H7 (cell line): ENCODE measurements around the gene ADAMTS15. TPM values are rescaled to one million over a fixed set of nuclear protein-coding genes. Genes with fewer than 3 reads are reported as not detected.

Experiments
- DNase-seq: peaks from one replicate; pipeline ENCODE4 v3.0.0; 2012
- H3K27me3 ChIP-seq: 2 replicates; pipeline ENCODE4 v1.6.0; 2011; ENCODE audit warnings: mild to moderate bottlenecking, low read length; ENCODE audit not compliant: control insufficient read depth, insufficient read depth
- H3K36me3 ChIP-seq: replicated peaks from 2 replicates; pipeline ENCODE4 v1.5.1; 2011; ENCODE audit warnings: low read length; ENCODE audit not compliant: control insufficient read depth, insufficient read depth
- H3K4me3 ChIP-seq: 2 replicates; pipeline ENCODE4 v1.5.1; 2011; ENCODE audit warnings: low read depth, mild to moderate bottlenecking, control low read depth, low read length, moderate library complexity; ENCODE audit not compliant: insufficient read depth
- total RNA-seq: library from RNA; depleted of rRNA; stranded (reverse); fragments of >200 nt; shearing (Covaris generic); gene quantifications from 2 replicates; pipeline ENCODE4 v1.2.3, GENCODE V29; 2014

ADAMTS15 gene
- total RNA-seq, 1 experiment from 2014 or later: 1.1 TPM

DNA sequence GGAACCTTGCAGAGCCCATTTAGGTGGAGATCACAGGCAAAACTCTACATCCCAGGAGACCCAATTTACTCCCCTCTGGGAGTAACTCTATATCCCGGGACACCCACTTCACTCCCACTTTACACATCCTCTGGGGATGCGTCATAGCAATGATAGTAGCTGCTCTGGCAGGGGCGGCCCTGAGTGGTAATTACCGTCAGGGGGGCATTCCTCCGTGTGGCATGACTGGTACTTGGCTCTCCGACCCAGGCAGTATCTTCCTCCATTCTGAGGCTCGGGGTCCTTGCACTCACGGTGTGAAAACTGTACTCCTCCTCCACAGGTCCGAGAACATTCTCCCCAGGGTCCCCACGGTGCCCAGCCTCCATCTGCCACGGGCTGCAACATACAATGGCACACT lies 37.2 kb upstream of the ADAMTS15 start:
- Histone ChIP-seq H3K27me3 (peaks cover 3% of the 10 kb centered on the region; the same call in 1 of the 2 replicates), H3K36me3 (no peaks in the 10 kb centered on the region), H3K4me3 (no peak overlapping the region)
- peak; percentile 30 for DNase-seq

DNA sequence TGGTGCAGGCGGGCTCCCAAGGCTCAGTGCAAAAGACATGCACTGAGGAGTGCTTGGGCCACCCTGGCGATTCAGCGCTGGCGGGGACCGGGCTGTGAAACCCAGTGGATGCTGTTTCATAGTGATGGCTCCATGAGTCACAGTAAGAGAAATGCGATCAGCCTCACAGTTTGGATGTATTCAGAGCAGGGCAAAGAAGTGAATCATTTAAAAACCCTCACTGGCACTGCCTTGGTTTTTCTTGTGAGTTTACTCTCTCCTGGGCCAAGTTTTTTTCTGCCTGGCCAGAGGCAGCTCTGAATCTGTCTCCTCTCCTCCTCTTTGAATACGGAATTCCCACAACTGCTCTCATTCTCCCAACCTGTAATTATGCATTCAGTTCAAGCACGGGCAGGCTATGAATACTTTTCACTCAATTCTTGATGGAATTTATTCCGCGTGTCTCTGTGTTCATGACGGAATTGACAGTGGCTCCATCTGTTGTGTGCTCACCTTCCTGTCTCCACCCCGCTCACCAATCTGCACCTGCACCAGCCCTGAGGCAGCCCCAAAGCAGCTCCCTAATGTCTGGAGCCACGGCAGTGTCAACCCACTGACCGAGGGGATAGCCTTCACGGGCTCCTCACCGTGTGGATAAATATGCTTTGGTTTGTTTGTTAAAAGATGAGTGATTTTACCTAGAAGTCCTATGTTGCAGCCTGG lies 34.9 kb upstream of the ADAMTS15 start:
- Histone ChIP-seq H3K36me3 (no peaks in the 10 kb centered on the region), H3K27me3 (peaks cover 3% of the 10 kb centered on the region; the same call in 1 of the 2 replicates), H3K4me3 (no peak overlapping the region)
- DNase-seq: peak; percentile 48

DNA sequence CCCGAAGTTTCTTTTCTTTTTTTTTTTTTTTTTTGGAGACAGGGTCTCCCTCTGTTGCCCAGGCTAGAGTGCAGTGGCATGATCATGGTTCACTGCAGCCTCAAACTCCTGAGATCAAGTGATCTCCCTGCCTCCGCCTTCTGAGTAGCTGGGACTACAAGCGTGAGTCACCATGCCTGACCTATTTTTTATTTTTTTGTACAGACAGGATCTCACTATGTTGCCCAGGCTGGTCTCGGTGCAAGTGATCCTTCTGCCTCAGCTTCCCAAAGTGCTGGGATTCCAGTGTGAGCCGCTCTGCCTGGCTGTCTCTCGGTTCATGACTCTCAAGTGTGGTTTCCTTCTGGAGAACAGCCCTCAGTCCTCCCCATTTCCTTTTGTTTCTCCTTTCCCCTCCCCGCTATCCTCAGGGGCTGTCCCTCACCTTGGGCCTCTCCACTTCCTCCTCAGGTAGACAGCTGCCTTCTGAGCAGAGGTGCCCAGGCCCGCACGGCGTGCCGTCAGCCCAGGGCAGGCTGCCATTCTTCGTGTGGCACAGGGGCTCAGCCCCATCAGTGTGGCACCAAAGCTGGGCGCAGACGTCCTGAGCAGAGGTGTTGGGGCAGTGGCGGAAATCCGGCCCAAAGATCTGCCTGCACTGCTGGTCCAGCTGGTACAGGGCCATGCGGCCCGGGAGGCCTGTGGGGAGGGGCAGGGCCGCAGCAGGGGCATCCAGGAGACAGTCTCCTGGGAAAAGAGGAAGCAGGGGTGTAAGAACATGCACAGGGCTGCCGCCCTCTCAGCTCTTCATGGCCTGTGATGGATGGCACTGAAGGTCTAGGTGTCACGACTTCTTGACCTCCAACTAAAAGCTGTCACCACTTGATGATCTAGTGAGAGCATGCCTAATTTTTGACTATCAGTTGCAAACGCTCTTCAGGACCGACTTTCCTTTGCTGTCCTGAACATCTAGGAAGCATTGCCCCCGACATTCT lies 34.1 kb upstream of the ADAMTS15 start:
- peak; percentile 52 for DNase-seq
- Histone ChIP-seq H3K4me3 (no peak overlapping the region), H3K36me3 (no peaks in the 10 kb centered on the region), H3K27me3 (peaks cover 3% of the 10 kb centered on the region; the same call in 1 of the 2 replicates)

DNA sequence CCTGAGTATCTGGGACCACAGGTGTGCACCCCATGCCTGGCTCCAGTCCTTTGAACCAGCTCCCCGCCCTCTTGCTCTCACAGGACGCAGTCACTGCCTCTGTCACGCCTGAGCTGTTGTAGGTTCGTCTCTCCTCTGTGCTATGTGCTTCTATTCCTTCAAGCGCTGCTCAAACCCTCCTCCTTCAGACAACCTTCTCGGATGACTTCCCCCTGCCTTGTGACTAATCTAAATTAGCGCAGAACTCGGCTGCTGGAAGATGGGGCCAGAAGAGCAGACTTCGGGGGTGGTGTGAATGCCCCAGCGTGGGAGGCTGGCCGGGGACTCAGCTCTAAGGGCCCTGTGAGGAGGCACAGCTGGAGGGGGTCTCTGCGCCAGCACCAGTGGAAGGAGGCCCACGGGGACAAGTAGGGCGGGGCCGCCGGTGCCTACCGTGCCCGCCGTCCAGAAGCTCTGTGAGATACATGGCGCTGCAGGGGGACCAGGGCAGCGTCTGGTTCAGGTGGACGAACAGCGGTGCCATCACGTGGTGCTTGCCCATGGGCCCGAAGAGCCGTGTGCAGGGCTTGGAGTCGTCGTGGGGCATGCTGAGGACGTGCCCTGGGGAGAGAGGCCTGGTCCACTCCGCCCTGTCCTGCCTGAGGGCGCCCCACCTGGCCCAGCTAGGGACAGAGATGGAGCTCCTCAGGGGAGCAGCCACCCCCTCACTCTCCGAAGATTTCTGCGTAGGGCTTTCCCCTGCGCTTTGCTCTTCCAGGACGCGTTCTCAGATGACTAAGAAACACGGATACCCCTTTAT lies 32.5 kb upstream of the ADAMTS15 start:
- peak; percentile 63 for DNase-seq

DNA sequence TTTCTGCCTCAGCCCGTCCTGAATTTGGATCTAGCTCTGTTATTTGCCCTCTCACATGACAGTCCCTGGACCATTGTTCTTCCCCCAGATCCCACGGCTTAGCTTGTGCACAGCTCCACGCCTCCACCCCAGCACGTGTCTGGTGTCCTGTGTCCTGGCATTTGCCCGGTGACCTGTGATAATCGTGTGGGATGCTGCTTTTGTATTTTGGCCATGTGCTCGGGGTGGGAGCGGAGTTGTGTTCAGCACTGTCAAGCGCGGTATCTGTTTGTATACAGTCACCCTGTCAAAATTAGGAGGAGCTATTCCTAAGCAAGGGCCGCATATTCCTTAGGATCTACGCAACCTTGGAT lies 31.9 kb upstream of the ADAMTS15 start:
- Histone ChIP-seq H3K4me3 (no peak overlapping the region), H3K27me3 (no peaks in the 10 kb centered on the region), H3K36me3 (no peaks in the 10 kb centered on the region)
- DNase-seq: no peak

More for the DNA sequence above, 32.5 kb upstream of the ADAMTS15 start:
- H3K36me3 ChIP-seq: no peaks in the 10 kb centered on the region
- no peaks in the 10 kb centered on the region; the same call in 1 of the 2 replicates for H3K27me3 ChIP-seq
- no peak overlapping the region for H3K4me3 ChIP-seq

DNA sequence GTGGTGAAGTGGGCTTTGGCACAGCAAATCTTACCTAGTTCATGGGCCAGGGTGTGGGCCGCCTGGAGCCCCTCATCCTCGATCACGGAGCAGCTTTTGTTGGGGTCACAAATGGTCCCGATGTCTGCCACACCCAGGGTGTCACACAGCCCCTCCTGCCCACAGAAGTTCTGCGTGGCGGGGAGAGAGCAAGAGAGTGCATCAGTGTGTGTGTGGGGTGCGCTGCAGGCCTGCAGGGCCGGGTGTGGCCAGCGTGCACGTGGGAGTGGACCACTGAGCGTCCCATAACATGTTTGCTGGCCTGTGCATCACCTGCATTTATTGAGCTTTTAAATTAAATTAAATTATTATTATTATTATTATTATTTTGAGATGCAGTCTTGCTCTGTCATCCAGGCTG lies 31.5 kb upstream of the ADAMTS15 start:
- DNase-seq: peak; percentile 26
- Histone ChIP-seq H3K36me3 (no peaks in the 10 kb centered on the region), H3K4me3 (no peak overlapping the region), H3K27me3 (no peaks in the 10 kb centered on the region)

DNA sequence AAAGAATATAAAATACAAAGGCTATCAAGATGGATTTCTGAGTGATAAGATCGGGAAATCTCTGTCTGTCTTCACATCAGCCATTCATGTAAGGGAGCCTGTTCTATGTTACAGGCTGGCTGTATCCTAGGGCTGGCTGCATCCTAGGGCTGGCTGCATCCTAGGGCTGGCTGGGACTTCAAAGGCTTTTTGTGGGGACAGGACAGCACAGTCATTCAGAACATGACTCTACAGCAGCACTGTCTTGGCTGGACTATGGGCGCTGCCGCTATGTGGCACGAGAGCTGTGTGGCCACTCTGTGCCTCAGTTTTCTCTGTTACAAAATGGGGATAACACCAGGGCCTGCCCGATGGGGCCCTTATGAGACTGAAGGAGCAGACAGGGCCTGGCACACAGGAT lies 30.2 kb upstream of the ADAMTS15 start:
- DNase-seq: peak; percentile 13
- no peaks in the 10 kb centered on the region for H3K36me3 ChIP-seq
- H3K27me3 ChIP-seq: no peaks in the 10 kb centered on the region
- no peak overlapping the region for H3K4me3 ChIP-seq

DNA sequence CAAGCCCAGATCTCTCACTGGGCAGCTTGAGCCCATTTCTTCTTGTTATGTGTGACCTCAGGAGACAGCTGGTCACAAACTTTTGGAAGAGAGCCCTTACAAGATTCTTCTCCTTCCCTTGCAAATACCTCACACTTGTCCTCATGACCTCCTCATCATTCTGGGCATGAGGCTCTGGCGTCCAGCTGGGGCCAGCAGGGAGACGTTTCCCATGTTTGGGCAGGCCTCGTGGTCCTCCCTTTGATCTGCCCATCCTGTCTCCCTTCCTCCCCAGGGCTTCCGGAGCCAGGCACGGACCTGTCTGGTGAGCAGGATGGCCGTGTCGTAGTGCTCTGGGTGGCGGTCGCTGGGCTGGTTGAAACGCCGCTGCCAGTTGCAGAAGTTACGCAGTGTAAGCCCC lies 29.7 kb upstream of the ADAMTS15 start:
- H3K4me3 ChIP-seq: no peak overlapping the region
- peak; percentile 20 for DNase-seq
- H3K36me3 ChIP-seq: no peaks in the 10 kb centered on the region
- no peaks in the 10 kb centered on the region for H3K27me3 ChIP-seq

DNA sequence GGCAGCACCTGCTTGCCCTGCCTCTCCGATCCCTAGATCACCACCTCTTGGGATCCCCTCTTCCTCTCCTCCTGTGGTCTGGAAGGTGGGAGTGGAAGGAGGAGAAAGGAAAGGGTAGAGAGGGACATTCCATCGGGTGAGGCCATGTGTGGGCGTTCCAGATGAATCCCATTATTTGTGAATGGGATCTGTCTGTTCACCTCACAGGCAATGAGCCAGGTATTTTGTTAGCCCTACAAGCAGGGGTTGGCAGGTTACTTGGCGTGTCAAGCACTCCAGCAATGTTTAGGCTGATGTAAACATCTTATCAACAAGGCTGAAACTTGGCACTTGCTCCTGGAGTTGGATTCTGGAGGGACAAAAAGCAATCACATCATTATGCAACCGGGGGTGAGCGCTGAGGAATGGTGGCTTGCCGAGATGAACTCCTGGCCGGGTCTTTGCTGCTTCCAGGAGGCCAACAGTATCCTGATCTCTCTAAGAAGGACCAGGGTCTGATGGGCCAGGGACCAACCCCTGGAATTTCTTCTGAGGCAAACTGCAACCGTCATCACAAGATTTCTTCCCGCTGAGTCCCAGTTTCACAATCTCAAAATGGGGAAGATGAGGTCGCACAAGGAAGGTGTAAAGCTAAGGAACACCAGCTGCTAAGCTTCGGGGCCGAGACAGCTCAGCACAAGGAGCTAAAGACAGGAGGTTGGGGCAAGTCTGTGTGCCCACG lies 27.8 kb upstream of the ADAMTS15 start:
- H3K27me3 ChIP-seq: peaks cover 2% of the 10 kb centered on the region
- no peak overlapping the region for H3K4me3 ChIP-seq
- no peaks in the 10 kb centered on the region for H3K36me3 ChIP-seq
- peak; percentile 15 for DNase-seq

DNA sequence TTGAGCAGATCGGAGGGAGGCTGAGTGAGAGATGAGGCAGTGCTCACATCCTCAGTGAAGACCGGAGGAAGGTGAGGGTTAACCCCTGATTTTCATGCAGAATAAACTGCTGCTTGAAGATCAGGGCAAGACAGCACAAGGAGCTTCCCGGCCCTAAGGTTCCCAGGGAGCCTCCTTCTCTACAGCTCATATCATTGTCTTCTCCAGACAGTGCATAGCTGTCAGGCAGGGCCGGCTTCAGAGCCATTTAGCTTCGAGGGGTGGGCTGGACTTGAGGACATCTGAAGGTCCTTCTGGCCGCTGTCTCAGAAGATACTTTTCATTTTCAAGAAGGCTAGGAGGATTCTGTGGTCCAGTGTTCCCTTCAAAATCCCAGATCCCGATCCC lies 27.3 kb upstream of the ADAMTS15 start:
- H3K4me3 ChIP-seq: no peak overlapping the region
- peaks cover 5% of the 10 kb centered on the region for H3K27me3 ChIP-seq
- peak; percentile 19 for DNase-seq
- no peaks in the 10 kb centered on the region for H3K36me3 ChIP-seq

DNA sequence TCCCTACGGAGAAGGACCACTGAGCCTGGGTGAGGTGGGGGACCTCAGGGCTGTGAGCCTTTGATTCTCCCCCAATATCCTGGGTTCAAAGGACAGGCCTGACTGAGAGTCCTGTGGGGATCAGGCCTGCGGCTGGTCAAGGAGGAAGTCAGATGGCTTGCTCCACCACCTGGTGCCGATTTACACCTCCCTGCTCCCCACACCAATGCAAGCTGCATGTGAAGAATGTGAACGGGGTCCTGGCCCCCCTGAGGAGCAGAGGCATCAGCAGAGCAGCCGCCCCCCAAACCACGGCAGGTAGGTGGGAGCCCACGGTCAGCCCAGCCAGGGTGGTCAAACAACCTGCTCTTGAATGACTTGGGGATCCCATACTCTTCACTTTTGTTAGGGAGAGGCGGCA lies 26.7 kb upstream of the ADAMTS15 start:
- Histone ChIP-seq H3K4me3 (no peak overlapping the region), H3K27me3 (peaks cover 11% of the 10 kb centered on the region), H3K36me3 (no peaks in the 10 kb centered on the region)
- peak; percentile 22 for DNase-seq

DNA sequence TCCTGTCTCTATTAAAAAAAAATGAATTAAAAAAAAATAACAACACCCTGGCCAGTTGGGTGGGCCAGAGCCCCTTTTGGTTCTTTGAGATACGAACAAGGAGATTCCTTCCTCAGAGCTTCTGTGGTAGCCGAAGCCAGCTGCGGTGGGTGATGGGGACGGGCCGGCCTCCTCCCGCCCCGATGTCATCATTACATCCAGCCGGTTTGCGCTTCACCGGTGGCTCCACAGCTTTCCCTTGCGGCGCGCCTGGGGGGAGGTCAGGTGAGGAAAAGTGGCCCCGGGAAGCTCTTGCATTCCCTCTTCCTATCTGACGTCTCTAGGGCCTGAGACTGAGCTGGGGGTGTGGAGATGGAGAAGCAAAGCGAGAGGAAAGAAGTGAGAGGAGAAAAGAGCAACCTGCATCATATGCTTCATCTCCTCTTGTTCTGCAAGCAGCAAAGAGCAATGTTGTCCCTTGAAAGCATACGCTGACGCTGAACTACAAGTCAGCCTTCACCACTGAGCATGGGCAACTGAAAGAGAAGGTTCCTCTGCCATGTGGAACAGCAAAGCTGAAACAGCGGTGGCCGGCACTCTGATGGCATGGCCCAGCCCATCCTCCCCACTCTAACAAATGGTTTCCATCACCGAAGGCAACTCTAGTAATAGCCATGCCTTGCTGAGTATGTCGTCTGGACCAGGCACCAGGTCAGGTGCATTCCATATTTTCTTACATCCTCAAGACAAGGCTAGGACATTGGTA lies 26.0 kb upstream of the ADAMTS15 start:
- no peak overlapping the region for H3K4me3 ChIP-seq
- peaks cover 18% of the 10 kb centered on the region for H3K27me3 ChIP-seq
- DNase-seq: peak; percentile 39
- no peaks in the 10 kb centered on the region for H3K36me3 ChIP-seq

DNA sequence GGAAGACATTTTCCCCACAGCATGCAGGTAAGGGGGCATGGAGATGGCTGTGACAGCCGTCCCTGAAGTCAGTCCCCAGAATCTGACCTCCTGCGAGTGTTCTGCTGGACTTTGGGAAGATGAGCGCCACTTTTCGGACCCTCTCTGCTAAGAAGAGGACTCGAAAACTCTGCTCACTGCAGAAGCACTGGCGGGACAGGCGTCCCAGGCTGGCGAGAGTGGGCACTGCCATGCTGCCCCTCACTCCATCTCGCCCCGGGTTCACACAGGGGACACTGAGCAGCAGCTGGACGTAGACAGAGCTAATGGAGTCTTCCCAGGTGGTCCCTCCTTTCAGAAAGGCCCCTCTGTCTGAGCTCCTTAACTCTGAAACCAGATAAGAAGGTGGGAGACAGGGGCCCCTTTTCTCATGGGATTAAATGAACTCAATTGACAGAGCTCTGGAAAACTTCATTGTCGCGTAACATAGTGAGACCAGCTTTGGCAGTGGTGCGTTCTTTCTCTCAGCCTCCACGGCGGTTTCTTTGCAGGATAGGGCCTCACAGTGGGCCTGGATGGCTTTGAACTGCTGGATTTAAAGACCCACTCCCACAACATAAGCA lies 24.8 kb upstream of the ADAMTS15 start:
- H3K27me3 ChIP-seq: peaks cover 29% of the 10 kb centered on the region
- peak; percentile 18 for DNase-seq

More for the DNA sequence above, 24.8 kb upstream of the ADAMTS15 start:
- H3K4me3 ChIP-seq: no peak overlapping the region
- H3K36me3 ChIP-seq: no peaks in the 10 kb centered on the region
